H9 (cell line): ENCODE results near the gene GAP43. TPM values are rescaled to one million over a fixed set of nuclear protein-coding genes. Genes with fewer than 3 reads are reported as not detected.

Source experiments
- DNase-seq: peaks from one replicate; pipeline ENCODE4 v3.0.0-alpha.2; 2017
- H2AFZ ChIP-seq: one replicate; pipeline ENCODE4 v1.6.1; 2013; ENCODE audit warnings: mild to moderate bottlenecking, low read length, control low read depth, moderate library complexity
- H2AK5ac ChIP-seq: 2 replicates; pipeline ENCODE4 v1.6.1; 2013; ENCODE audit warnings: low read length, control low read depth, mixed read lengths; ENCODE audit not compliant: insufficient read length
- H2BK120ac ChIP-seq: one replicate; pipeline ENCODE4 v1.6.1; 2013; ENCODE audit warnings: low read depth, mild to moderate bottlenecking, low read length, control low read depth, inconsistent platforms; ENCODE audit not compliant: poor library complexity, severe bottlenecking
- H2BK12ac ChIP-seq: 2 replicates; pipeline ENCODE4 v1.6.1; 2013; ENCODE audit warnings: low read length, control low read depth, mixed read lengths, low read depth; ENCODE audit not compliant: insufficient read length
- H2BK15ac ChIP-seq: 2 replicates; pipeline ENCODE4 v1.6.1; 2013; ENCODE audit warnings: low read depth, low read length, control low read depth
- H2BK20ac ChIP-seq: one replicate; pipeline ENCODE4 v1.6.1; 2013; ENCODE audit warnings: low read depth, mild to moderate bottlenecking, low read length, control low read depth, inconsistent platforms; ENCODE audit not compliant: poor library complexity, severe bottlenecking
- H2BK5ac ChIP-seq: 2 replicates; pipeline ENCODE4 v1.6.1; 2013; ENCODE audit warnings: low read length, control low read depth, mixed read lengths; ENCODE audit not compliant: insufficient read length
- H3K14ac ChIP-seq: 2 replicates; pipeline ENCODE4 v1.6.1; 2013; ENCODE audit warnings: low read length, control low read depth; ENCODE audit not compliant: insufficient read depth
- H3K18ac ChIP-seq: 2 replicates; pipeline ENCODE4 v1.6.1; 2013; ENCODE audit warnings: low read depth, mild to moderate bottlenecking, mixed read lengths, low read length, control low read depth; ENCODE audit not compliant: insufficient read length
- H3K23ac ChIP-seq: 2 replicates; pipeline ENCODE4 v1.6.1; 2013; ENCODE audit warnings: low read length, control low read depth, mixed read lengths, low read depth; ENCODE audit not compliant: insufficient read length
- H3K23me2 ChIP-seq: 2 replicates; pipeline ENCODE4 v1.6.1; 2013; ENCODE audit warnings: low read depth, mild to moderate bottlenecking, mixed read lengths, low read length, control low read depth; ENCODE audit not compliant: insufficient read length, poor library complexity, severe bottlenecking
- H3K27ac ChIP-seq: 2 replicates; pipeline ENCODE4 v1.5.1; 2013; ENCODE audit warnings: low read length, control low read depth, mixed read lengths, low read depth; ENCODE audit not compliant: insufficient read length
- H3K27me3 ChIP-seq: 2 replicates; pipeline ENCODE4 v1.6.1; 2013; ENCODE audit warnings: low read length, control low read depth, inconsistent platforms; ENCODE audit not compliant: insufficient read depth
- H3K4ac ChIP-seq: 2 replicates; pipeline ENCODE4 v1.6.1; 2013; ENCODE audit warnings: low read depth, mild to moderate bottlenecking, control low read depth, inconsistent platforms, low read length, moderate library complexity
- H3K4me1 ChIP-seq: 2 replicates; pipeline ENCODE4 v1.6.1; 2013; ENCODE audit warnings: low read length, control low read depth, inconsistent platforms; ENCODE audit not compliant: insufficient read depth
- H3K4me2 ChIP-seq: 2 replicates; pipeline ENCODE4 v1.6.1; 2013; ENCODE audit warnings: low read length, control low read depth, mixed read lengths; ENCODE audit not compliant: insufficient read length, insufficient read depth
- H3K56ac ChIP-seq: 2 replicates; pipeline ENCODE4 v1.6.1; 2013; ENCODE audit warnings: low read depth, mild to moderate bottlenecking, mixed read lengths, low read length, control low read depth; ENCODE audit not compliant: insufficient read length
- H3K79me1 ChIP-seq: 2 replicates; pipeline ENCODE4 v1.6.1; 2013; ENCODE audit warnings: low read depth, mild to moderate bottlenecking, moderate library complexity, low read length, control low read depth, inconsistent platforms; ENCODE audit not compliant: insufficient read depth, poor library complexity, severe bottlenecking
- H3K79me2 ChIP-seq: 2 replicates; pipeline ENCODE4 v1.6.1; 2013; ENCODE audit warnings: low read length, control low read depth, inconsistent platforms; ENCODE audit not compliant: insufficient read depth
- H3K9ac ChIP-seq: 2 replicates; pipeline ENCODE4 v1.6.1; 2013; ENCODE audit warnings: low read length, control low read depth, mixed read lengths; ENCODE audit not compliant: insufficient read length; ENCODE audit errors: extremely low read depth
- H3K9me3 ChIP-seq: one replicate; pipeline ENCODE4 v1.6.1; 2013; ENCODE audit warnings: low read depth, low read length, inconsistent platforms; ENCODE audit not compliant: control insufficient read depth
- H3T11ph ChIP-seq: one replicate; pipeline ENCODE4 v1.6.1; 2013; ENCODE audit warnings: mild to moderate bottlenecking, low read length, control low read depth, inconsistent platforms
- H4K20me1 ChIP-seq: one replicate; pipeline ENCODE4 v1.6.1; 2013; ENCODE audit not compliant: control insufficient read depth, insufficient read length, insufficient read depth
- H4K5ac ChIP-seq: 2 replicates; pipeline ENCODE4 v1.6.1; 2013; ENCODE audit warnings: low read depth, mild to moderate bottlenecking, mixed read lengths, low read length, control low read depth; ENCODE audit not compliant: insufficient read length
- H4K8ac ChIP-seq: replicated peaks from 2 replicates; pipeline ENCODE4 v1.6.1; 2013; ENCODE audit warnings: low read length, control low read depth, mixed read lengths, low read depth; ENCODE audit not compliant: insufficient read length
- H4K91ac ChIP-seq: 2 replicates; pipeline ENCODE4 v1.6.1; 2013; ENCODE audit warnings: low read depth, mild to moderate bottlenecking, moderate library complexity, mixed read lengths, low read length, control low read depth; ENCODE audit not compliant: insufficient read length
- H3K27ac Mint-ChIP-seq, 3 experiments: 2 replicates in 2 of 3; 3 replicates in 1 of 3; pipeline ENCODE4 v1.8.0; 2020 to 2021; ENCODE audit warnings: mixed read lengths in 3 of 3, mild to moderate bottlenecking in 1 of 3, moderate library complexity in 1 of 3
- H3K27me3 Mint-ChIP-seq: 2 replicates; pipeline ENCODE4 v1.8.0; 2021; ENCODE audit warnings: low read depth, mild to moderate bottlenecking, moderate library complexity, mixed read lengths
- H3K36me3 Mint-ChIP-seq, 3 experiments: 2 replicates in 2 of 3; 3 replicates in 1 of 3; pipeline ENCODE4 v1.8.0; 2020 to 2021; ENCODE audit warnings: low read depth in 3 of 3, mixed read lengths in 3 of 3; ENCODE audit not compliant: insufficient read depth in 1 of 3
- H3K4me1 Mint-ChIP-seq, 2 experiments: 2 replicates each; pipeline ENCODE4 v1.8.0; 2020; ENCODE audit warnings: mixed read lengths in 2 of 2
- H3K4me3 Mint-ChIP-seq, 2 experiments: 2 replicates in 1 of 2; 3 replicates in 1 of 2; pipeline ENCODE4 v1.8.0; 2020 to 2021; ENCODE audit warnings: mild to moderate bottlenecking in 2 of 2, mixed read lengths in 2 of 2, moderate library complexity in 1 of 2
- H3K9me3 Mint-ChIP-seq, 2 experiments: 2 replicates in 1 of 2; 3 replicates in 1 of 2; pipeline ENCODE4 v1.8.0; 2020; ENCODE audit warnings: mild to moderate bottlenecking in 2 of 2, mixed read lengths in 2 of 2, moderate library complexity in 1 of 2
- CTCF ChIP-seq: fragments of 200-600 bp; sonication (generic); conservative IDR thresholded peaks from 3 replicates; pipeline ENCODE4 v1.8.0; 2021; ENCODE audit warnings: antibody characterized with exemption, mild to moderate bottlenecking
- WGBS: extraction: QIAGEN DNeasy Blood & Tissue Kit; methylation state at CpG from one replicate; pipeline ENCODE4 v1.1.7; 2013; ENCODE audit warnings: missing lambda C conversion rate, low lambda C conversion rate, mixed read lengths; ENCODE audit not compliant: insufficient read length; ENCODE audit errors: extremely low coverage; 5-methylcytosine and 5-hydroxymethylcytosine counted together
- total RNA-seq: library from RNA; stranded (reverse); gene quantifications from 2 replicates; pipeline ENCODE4 v1.2.1, GENCODE V29; 2021

Gene GAP43
- total RNA-seq, 1 experiment from 2014 or later: 12.8 TPM

DNA sequence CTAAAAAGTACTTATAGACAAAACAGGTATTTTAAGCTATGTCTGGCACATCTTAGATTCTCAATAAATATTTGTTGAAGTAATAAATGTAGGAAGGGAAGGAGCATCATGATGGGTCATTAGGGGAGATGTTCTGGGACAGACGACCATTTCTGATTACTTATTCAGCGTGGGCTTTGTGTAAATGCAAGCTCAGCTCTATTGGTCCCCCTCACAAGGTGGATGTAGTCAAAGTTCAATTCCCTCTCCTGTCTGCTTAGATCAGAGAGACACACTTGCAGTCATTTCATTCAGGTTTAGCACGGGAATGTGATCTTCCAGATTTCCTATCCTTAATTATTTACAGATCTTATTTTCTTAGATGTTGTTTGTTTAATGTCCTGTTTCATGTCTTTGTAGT lies 7.5 kb downstream of the GAP43 start:
- Mint-ChIP-seq H3K4me1 (peaks cover 22 to 25% of the 10 kb centered on the region in 2 experiments; a peak in 3 of 4 replicates), H3K4me3 (no peak overlapping the region), H3K27ac (no peak overlapping the region), H3K36me3 (no peaks in the 10 kb centered on the region), H3K9me3 (no peaks in the 10 kb centered on the region; a peak in 1 of 5 replicates), H3K27me3 (peaks cover 4% of the 10 kb centered on the region)
- Histone ChIP-seq H3K79me1 (no peaks in the 10 kb centered on the region), H2BK20ac (no peak overlapping the region), H3K27ac (no peak overlapping the region), H2BK120ac (no peak overlapping the region), H3T11ph (no peak overlapping the region), H2BK5ac (no peak overlapping the region), H3K14ac (no peak overlapping the region), H3K9ac (no peak overlapping the region), H3K4ac (no peak overlapping the region), H3K56ac (no peak overlapping the region), H4K5ac (no peak overlapping the region), H3K79me2 (no peaks in the 10 kb centered on the region; the same call in 1 of the 2 replicates), H2AFZ (no peak overlapping the region), H2AK5ac (no peak overlapping the region), H3K4me2 (no peak overlapping the region), H3K18ac (no peak overlapping the region), H3K23me2 (no peaks in the 10 kb centered on the region), H2BK15ac (no peak overlapping the region), H4K8ac (no peak overlapping the region), H3K4me1 (peaks cover 10% of the 10 kb centered on the region; the same call in 1 of the 2 replicates), H4K91ac (no peak overlapping the region), H3K9me3 (no peaks in the 10 kb centered on the region), H2BK12ac (no peak overlapping the region), H4K20me1 (no peaks in the 10 kb centered on the region), H3K23ac (no peak overlapping the region), H3K27me3 (no peaks in the 10 kb centered on the region)
- no peak for TF ChIP-seq CTCF
- no peak for DNase-seq
- no CpG with 5 or more reads among the region's 3 CpGs for WGBS
